Activated T-helper 1 cell treated with anti-CD3 and anti-CD28 coated beads, Interleukin-12 subunit alpha, Interleukin-12 subunit beta, Interleukin-2, Interleukin-4 antibody, amounts not matched to agents 30 ng/mL and 10 ng/mL and 1 ng/mL, durations not matched to agents 14 hours and 24 hours and 36 hours (primary cell): ENCODE data around the gene AGK. TPM values are rescaled to one million over a fixed set of nuclear protein-coding genes. Genes with fewer than 3 reads are reported as not detected.
"Not testable (repeated sequence)": the region's sequence is repeated elsewhere in the genome, so short reads cannot be mapped to it uniquely, and the experiment has no call there.

Experiments
- DNase-seq: peaks from one replicate; pipeline ENCODE4 v3.0.0; 2021; ENCODE audit warnings: low spot score
- H3K27ac Mint-ChIP-seq: one replicate; pipeline ENCODE4 v1.8.0; 2021; ENCODE audit warnings: mild to moderate bottlenecking, mixed read lengths
- H3K27me3 Mint-ChIP-seq: one replicate; pipeline ENCODE4 v1.8.0; 2022; ENCODE audit warnings: mild to moderate bottlenecking, moderate library complexity, mixed read lengths; ENCODE audit not compliant: insufficient read depth
- H3K36me3 Mint-ChIP-seq: one replicate; pipeline ENCODE4 v1.8.0; 2021; ENCODE audit warnings: low read depth, mixed read lengths
- H3K4me1 Mint-ChIP-seq: one replicate; pipeline ENCODE4 v1.8.0; 2021; ENCODE audit warnings: low read depth, mixed read lengths
- H3K4me3 Mint-ChIP-seq: one replicate; pipeline ENCODE4 v1.8.0; 2021; ENCODE audit warnings: mild to moderate bottlenecking, moderate library complexity, mixed read lengths
- H3K9me3 Mint-ChIP-seq: one replicate; pipeline ENCODE4 v1.8.0; 2021; ENCODE audit warnings: mixed read lengths
- intact Hi-C: fragments of 100-400 bp; cut with micrococcal nuclease; formaldehyde crosslinking; loops from one replicate; pipeline ENCODE4 v1.15.1; 2024
- total RNA-seq: library from RNA; stranded (reverse); gene quantifications from 2 replicates; pipeline ENCODE4 v1.2.3, GENCODE V29; 2022

AGK gene
- total RNA-seq, 1 donor from 2014 or later: 179 TPM

DNA sequence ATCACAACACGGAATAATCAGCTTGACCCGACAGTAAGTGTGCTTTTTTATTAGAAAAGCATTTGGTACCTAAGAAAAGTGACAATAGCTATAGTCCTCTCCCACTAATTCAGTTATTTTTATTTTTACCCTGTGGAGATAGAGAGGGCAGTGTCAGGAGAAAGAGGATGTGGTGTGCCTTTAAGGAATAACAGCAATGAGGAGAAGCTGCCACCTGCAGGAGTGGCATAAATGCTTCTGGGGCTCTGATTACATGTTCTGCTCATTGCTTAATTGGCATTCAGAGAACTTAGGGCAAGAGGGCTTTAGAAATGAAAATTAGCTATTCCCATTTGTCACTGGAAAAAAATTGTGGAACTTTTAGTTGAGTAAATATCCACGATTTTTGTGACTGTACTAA is 90.7 kb downstream of the AGK start:
- Mint-ChIP-seq H3K4me3 (no peak overlapping the region), H3K27ac (no peak overlapping the region), H3K36me3 (peaks cover 49% of the 10 kb centered on the region), H3K4me1 (peaks cover 10% of the 10 kb centered on the region), H3K27me3 (no peaks in the 10 kb centered on the region), H3K9me3 (no peaks in the 10 kb centered on the region)
- DNase-seq: no peak
- intact Hi-C loops: no loop called here

DNA sequence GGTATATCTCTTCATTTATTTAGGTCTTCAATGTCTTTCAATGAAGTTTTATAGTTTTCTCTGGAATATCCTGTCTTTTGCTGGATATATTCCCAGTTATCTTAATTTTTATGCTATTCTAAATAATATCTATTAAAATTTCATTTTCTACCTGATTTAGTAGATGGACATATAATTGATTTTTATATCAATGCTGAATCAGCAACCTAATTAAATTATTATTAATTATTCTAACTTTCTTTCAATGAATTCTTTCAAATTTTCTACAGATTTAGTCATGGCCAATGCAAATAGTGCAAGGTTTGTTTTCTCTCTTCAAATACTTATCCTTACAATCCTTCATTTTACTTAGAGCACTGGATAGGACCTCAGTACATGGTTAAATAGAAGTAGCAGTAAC is 94.0 kb downstream of the AGK start:
- Mint-ChIP-seq H3K27me3 (no peaks in the 10 kb centered on the region), H3K4me1 (peaks cover 18% of the 10 kb centered on the region), H3K36me3 (peaks cover 36% of the 10 kb centered on the region), H3K4me3 (no peak overlapping the region), H3K9me3 (no peaks in the 10 kb centered on the region), H3K27ac (no peak overlapping the region)
- no peak for DNase-seq
- intact Hi-C loops: no loop called here

DNA sequence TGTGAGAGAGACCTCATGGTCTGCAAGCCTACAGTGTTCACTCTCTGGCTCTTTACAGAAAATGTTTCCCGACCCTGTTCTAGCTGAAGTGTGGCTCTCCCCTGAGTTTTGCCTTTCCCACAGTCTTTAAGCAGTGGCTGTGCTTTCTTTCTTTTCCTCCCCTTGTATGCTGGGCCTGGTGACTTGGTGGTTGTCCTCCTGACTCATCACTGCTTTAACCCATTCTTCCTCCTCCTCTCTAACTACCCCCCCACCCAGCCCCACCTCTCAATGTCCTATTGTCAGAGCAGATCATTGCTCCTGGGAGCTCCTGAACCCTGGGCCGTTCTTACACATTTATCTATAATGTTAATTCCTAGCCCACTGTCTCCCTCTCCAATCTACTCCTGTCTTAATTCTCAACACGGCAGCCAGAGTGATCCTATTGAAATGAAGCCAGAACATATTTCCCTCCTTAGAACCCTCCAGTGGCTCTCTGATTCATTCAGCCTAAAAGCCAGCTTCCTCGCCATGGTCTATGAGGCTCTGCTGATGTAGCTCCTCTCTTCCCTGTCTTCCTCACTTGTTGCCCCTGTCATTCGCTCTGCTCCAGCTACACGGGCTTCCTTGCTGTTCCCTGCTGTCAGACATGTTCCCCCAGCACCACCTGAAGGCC is 95.7 kb downstream of the AGK start:
- DNase-seq: no peak
- H3K9me3 Mint-ChIP-seq: no peaks in the 10 kb centered on the region
- no peak overlapping the region for H3K4me3 Mint-ChIP-seq
- H3K27me3 Mint-ChIP-seq: no peaks in the 10 kb centered on the region
- H3K4me1 Mint-ChIP-seq: peaks cover 13% of the 10 kb centered on the region
- peak overlapping the region; percentile 24 for H3K27ac Mint-ChIP-seq
- H3K36me3 Mint-ChIP-seq: peaks cover 32% of the 10 kb centered on the region
- intact Hi-C loops: no loop called here

DNA sequence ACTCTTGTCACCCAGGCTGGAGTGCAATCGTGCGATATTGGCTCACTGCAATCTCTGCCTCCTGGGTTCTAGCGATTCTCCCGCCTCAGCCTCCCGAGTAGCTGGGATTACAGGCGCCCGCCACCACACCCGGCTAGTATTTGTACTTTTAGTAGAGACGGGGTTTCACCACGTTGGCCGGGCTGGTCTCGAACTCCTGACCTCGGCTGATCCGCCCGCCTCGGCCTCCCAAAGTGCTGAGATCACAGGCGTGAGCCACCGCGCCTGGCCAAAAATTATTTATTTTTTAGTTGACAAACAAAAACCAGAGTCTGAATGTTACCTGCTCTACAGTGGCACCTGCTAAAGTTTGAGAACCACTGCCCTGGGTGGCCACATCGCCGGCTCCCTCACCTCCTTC is 96.5 kb downstream of the AGK start:
- DNase-seq, H3K27me3 Mint-ChIP-seq, H3K9me3 Mint-ChIP-seq, H3K4me3 Mint-ChIP-seq, intact Hi-C loops: not testable (repeated sequence)
- peak overlapping the region; percentile 29 for H3K27ac Mint-ChIP-seq
- H3K4me1 Mint-ChIP-seq: peaks cover 13% of the 10 kb centered on the region
- H3K36me3 Mint-ChIP-seq: peaks cover 32% of the 10 kb centered on the region

DNA sequence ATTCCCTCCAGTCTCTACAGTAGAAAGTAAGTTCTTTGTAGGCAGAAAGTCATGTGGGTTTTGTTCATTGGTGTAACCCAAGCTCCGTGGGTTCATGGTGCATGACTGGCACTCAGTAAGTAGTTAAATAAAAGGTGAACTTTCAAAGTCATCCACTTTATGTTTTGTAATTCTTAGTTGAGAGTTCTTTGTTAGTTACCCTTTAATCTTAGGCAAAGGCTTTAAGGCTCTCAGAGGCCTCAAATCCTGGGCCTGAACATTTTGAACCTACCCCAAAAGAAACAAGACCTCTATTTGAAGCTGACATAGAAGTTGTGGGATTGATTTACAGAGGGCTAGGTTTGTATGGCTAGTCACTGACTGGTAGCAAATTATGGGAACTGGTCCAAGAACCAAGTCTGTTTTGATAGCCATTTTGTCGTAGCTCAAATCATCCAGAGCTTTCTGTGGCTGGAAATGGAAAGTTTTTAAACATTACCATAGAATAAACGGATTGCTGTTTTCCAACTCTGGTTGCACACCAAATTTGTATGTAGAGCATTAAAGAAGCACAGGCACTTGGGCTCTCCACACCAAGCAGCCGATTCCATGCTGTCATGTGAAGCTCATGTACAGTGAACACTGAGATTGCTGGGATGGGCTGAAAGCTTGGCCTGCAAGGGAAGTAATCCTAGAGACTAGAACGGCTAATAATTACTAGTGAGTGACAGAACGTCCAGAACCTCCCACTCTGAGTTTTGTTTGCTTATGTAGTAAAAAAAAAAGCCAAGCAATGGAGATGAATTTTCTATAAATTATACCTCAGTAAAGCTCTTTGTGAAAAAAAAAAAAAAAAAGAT is 97.3 kb downstream of the AGK start:
- H3K4me3 Mint-ChIP-seq: no peak overlapping the region
- no peak for DNase-seq
- peaks cover 13% of the 10 kb centered on the region for H3K4me1 Mint-ChIP-seq
- peak overlapping the region; percentile 29 for H3K27ac Mint-ChIP-seq
- H3K27me3 Mint-ChIP-seq: no peaks in the 10 kb centered on the region
- intact Hi-C loops: no loop called here
- peaks cover 33% of the 10 kb centered on the region for H3K36me3 Mint-ChIP-seq
- H3K9me3 Mint-ChIP-seq: no peaks in the 10 kb centered on the region

DNA sequence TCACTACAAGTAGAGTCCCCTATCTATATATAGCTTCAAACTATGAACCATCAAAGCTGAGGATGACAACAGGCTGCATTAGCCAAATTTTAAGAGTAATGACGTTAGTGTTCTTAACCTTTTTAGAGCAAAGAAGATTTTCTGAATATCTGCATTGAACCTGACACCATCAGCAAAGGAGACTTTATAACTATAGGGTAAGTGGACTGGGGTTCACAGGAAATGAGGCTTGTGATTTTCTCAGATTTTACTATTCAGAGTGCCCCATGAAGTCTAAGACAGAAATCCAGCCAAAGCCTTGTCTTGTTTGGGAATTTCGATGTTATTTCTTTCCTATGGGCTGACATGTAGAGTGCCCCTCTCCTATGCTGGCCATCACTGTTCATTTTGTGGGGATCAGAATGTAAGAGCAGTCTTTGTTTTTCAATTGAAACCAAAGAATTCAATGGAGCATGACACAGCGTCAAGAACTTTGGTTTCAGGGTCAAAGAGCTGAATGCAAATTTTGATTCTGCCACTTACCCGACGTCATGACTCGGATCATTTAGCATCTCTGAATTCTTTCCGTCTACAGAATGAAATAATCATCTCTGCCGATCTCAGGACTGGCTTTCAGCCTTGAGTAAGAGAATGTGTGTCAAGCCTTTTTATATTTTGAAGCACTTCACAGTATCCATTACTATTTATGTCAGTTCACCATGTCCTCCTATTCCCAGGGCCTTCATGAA is 98.1 kb downstream of the AGK start:
- Mint-ChIP-seq H3K4me1 (peaks cover 15% of the 10 kb centered on the region), H3K9me3 (no peaks in the 10 kb centered on the region), H3K4me3 (no peak overlapping the region), H3K36me3 (peaks cover 34% of the 10 kb centered on the region), H3K27me3 (no peaks in the 10 kb centered on the region), H3K27ac (no peak overlapping the region)
- no peak for DNase-seq
- intact Hi-C loops: no loop called here

DNA sequence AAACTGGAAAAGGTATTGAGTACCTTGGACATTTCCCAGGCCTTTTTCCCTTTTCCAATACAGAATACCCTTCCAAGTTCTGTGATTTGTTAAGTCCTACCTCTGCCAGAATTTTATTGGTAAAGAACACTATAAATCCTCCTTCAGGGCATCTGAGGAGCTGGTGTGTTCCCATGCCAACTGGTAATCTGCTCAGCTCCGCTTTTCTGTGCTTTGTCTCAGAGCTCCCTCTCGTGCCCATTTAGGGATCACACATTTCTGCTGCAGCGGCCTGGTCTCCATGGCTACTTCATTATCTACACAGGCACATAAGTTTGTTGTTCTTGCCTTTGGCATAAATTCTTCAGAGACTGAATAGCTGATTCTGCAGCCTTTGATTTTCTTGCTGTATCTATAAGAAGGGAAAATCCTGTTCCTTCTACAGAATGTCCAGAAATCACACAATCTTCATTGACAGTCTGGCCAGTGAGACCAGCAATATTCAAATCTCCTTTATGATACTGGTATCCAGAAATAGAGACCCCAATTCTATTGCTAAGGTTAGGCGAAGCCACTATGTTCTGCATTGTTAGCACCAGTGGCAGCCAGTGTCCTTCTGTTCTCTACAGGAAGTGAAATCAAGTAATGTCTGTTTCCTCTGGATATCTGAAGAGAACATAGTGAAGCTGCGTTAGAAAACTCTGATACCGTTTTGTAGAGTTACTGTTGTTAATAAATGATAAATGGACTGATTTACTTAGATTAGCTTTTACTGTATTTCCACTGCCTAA is 98.8 kb downstream of the AGK start:
- DNase-seq: no peak
- intact Hi-C loops: loop anchor here (1.0 to 5.0 kb wide), 4 partner anchors 98 to 638 kb away; partner anchors contain the start of genes AGK, MRPS33 and TMEM178B
- peaks cover 41% of the 10 kb centered on the region for H3K36me3 Mint-ChIP-seq
- no peak overlapping the region for H3K4me3 Mint-ChIP-seq
- peak overlapping the region; percentile 44 for H3K27ac Mint-ChIP-seq
- H3K27me3 Mint-ChIP-seq: no peaks in the 10 kb centered on the region
- H3K4me1 Mint-ChIP-seq: peaks cover 22% of the 10 kb centered on the region
- no peaks in the 10 kb centered on the region for H3K9me3 Mint-ChIP-seq

DNA sequence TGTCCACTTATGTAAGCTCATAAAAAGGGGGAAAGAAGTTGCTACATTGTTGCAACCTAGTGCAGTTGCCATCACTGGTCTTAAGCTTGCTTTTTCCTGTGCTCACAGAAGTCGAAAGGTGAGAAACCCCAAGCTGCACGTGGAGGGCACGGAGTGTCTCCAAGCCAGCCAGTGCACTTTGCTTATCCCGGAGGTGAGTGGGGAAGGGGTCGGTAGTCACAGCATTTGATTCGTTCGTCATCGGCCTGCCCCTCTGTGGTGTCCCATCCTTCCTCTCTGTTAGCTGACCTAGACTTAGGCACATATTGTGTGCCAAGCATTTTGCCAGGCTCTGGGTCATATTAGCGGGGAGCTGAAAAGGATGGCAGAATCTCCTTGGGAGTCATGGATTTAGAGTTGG is 100.2 kb downstream of the AGK start:
- intact Hi-C loops: loop anchor here (5.0 kb wide), 3 partner anchors 99 to 639 kb away; partner anchors contain the start of genes AGK, MRPS33 and TMEM178B
- H3K4me3 Mint-ChIP-seq: no peak overlapping the region
- no peaks in the 10 kb centered on the region for H3K27me3 Mint-ChIP-seq
- H3K9me3 Mint-ChIP-seq: no peaks in the 10 kb centered on the region
- no peak overlapping the region for H3K27ac Mint-ChIP-seq
- peaks cover 44% of the 10 kb centered on the region for H3K36me3 Mint-ChIP-seq
- H3K4me1 Mint-ChIP-seq: peaks cover 22% of the 10 kb centered on the region
- no peak for DNase-seq

DNA sequence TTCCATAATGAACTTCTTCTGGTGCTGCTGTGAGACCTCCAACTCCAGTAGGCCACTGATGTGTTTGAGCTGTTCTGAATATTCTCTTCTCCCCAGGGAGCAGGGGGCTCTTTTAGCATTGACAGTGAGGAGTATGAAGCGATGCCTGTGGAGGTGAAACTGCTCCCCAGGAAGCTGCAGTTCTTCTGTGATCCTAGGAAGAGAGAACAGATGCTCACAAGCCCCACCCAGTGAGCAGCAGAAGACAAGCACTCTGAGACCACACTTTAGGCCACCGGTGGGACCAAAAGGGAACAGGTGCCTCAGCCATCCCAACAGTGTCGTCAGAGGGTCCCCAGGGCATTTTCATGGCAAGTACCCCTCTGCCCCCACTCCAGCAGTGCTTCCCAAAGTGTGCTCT is 101.5 kb downstream of the AGK start:
- H3K4me1 Mint-ChIP-seq: peaks cover 16% of the 10 kb centered on the region
- H3K4me3 Mint-ChIP-seq: no peak overlapping the region
- DNase-seq: no peak
- H3K27ac Mint-ChIP-seq: no peak overlapping the region
- H3K36me3 Mint-ChIP-seq: peaks cover 42% of the 10 kb centered on the region
- intact Hi-C loops: loop anchor here (5.0 kb wide), 3 partner anchors 100 to 640 kb away; partner anchors contain the start of genes AGK, MRPS33 and TMEM178B
- H3K27me3 Mint-ChIP-seq: no peaks in the 10 kb centered on the region
- no peaks in the 10 kb centered on the region for H3K9me3 Mint-ChIP-seq

DNA sequence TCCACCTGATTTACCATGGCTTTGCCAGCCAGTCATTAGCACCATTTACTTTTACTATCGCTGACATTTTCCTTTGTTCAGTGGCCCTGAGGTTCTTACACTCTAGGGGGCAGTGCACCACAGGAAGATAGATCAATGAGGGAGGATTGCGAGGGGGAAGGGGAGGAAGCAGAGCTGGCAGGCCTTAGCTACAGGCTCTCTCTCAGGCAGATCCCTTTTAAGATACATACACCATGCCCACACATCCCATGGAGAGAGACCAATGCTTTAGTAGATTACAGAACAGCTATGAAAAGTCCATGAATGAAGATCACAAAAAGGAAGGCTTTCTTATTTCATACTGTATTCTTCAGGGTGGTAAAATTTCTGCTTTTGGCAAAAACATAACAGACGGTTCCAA is 103.3 kb downstream of the AGK start:
- intact Hi-C loops: loop anchor here (1.0 to 5.0 kb wide), 7 partner anchors 24 to 642 kb away; partner anchors contain the start of genes AGK, MRPS33, SSBP1 and TMEM178B
- no peaks in the 10 kb centered on the region for H3K27me3 Mint-ChIP-seq
- H3K27ac Mint-ChIP-seq: peak overlapping the region; percentile 69
- no peaks in the 10 kb centered on the region for H3K9me3 Mint-ChIP-seq
- no peak overlapping the region for H3K4me3 Mint-ChIP-seq
- peak; percentile 52 for DNase-seq
- H3K4me1 Mint-ChIP-seq: peaks cover 15% of the 10 kb centered on the region
- H3K36me3 Mint-ChIP-seq: peaks cover 37% of the 10 kb centered on the region

DNA sequence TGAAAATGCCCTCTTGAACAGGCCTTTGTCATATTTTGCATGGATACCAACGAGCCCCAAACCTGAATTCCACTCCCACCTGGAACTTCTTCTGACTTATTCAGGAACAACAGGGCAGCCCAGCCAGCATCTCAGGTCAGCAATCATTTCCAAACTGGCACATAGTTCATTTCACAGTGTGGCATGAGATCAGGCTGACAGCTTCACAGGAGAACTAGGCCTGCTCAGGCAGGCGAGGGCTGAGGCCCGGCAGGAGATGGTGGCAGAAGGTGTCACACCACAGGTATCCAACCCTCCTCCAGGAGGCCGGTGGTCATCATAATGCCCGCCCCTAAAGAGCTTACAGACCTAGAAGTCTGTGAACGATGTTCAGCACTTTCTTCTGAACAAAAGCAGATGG is 108.3 kb downstream of the AGK start:
- peaks cover 44% of the 10 kb centered on the region for H3K36me3 Mint-ChIP-seq
- intact Hi-C loops: no loop called here
- H3K4me3 Mint-ChIP-seq: no peak overlapping the region
- no peaks in the 10 kb centered on the region for H3K9me3 Mint-ChIP-seq
- H3K27ac Mint-ChIP-seq: no peak overlapping the region
- DNase-seq: no peak
- no peaks in the 10 kb centered on the region for H3K27me3 Mint-ChIP-seq
- H3K4me1 Mint-ChIP-seq: peaks cover 46% of the 10 kb centered on the region

DNA sequence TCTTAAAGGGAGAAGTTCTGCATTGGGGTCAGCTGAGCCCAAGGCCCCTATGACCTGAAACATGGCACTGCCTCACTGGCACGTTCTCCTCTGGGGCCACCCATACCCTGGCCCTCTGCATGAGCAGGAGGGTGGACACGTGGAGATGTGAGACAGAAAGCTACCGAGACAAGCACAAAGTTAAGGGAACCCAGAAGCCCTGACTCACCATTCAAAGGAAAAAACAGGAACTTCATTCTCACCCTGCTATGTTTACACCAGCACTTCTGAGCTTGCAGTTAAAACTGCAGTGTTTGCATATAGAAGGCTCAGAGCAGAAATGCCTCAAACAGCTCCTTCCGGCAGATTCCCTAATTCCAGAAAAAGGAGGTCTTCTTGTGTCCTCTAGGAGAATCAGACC is 109.0 kb downstream of the AGK start:
- intact Hi-C loops: no loop called here
- Mint-ChIP-seq H3K4me3 (no peak overlapping the region), H3K36me3 (peaks cover 38% of the 10 kb centered on the region), H3K9me3 (no peaks in the 10 kb centered on the region), H3K27me3 (no peaks in the 10 kb centered on the region), H3K27ac (no peak overlapping the region), H3K4me1 (peaks cover 41% of the 10 kb centered on the region)
- DNase-seq: no peak
